Ectodermal cell (in vitro differentiated cells): ENCODE data around the gene CEP72.

ENCODE experiments used
- H3K27ac ChIP-seq: 2 replicates; pipeline ENCODE4 v1.7.0; 2013; ENCODE audit warnings: mild to moderate bottlenecking, low read depth, low read length; ENCODE audit not compliant: insufficient read depth, poor library complexity, severe bottlenecking
- H3K27me3 ChIP-seq: 2 replicates; pipeline ENCODE4 v1.7.0; 2013; ENCODE audit warnings: mild to moderate bottlenecking, low read length; ENCODE audit not compliant: insufficient read depth, control insufficient read depth, poor library complexity, severe bottlenecking
- H3K36me3 ChIP-seq: one replicate; pipeline ENCODE4 v1.7.0; 2013; ENCODE audit warnings: low read length; ENCODE audit not compliant: control insufficient read depth, insufficient read depth
- H3K4me1 ChIP-seq: one replicate; pipeline ENCODE4 v1.7.0; 2013; ENCODE audit warnings: low read length; ENCODE audit not compliant: control insufficient read depth, insufficient read depth
- H3K4me3 ChIP-seq: 2 replicates; pipeline ENCODE4 v1.7.0; 2013; ENCODE audit warnings: low read depth, low read length, control low read depth; ENCODE audit not compliant: insufficient read depth
- H3K9me3 ChIP-seq: 2 replicates; pipeline ENCODE4 v1.7.0; 2013; ENCODE audit warnings: mild to moderate bottlenecking, low read length, moderate library complexity; ENCODE audit not compliant: control insufficient read depth
- WGBS, 2 experiments: methylation state at CpG; one replicate each; pipeline ENCODE4 v1.1.7; 2013; ENCODE audit warnings: missing lambda C conversion rate in 2 of 2; 5-methylcytosine and 5-hydroxymethylcytosine counted together

CEP72 gene

DNA sequence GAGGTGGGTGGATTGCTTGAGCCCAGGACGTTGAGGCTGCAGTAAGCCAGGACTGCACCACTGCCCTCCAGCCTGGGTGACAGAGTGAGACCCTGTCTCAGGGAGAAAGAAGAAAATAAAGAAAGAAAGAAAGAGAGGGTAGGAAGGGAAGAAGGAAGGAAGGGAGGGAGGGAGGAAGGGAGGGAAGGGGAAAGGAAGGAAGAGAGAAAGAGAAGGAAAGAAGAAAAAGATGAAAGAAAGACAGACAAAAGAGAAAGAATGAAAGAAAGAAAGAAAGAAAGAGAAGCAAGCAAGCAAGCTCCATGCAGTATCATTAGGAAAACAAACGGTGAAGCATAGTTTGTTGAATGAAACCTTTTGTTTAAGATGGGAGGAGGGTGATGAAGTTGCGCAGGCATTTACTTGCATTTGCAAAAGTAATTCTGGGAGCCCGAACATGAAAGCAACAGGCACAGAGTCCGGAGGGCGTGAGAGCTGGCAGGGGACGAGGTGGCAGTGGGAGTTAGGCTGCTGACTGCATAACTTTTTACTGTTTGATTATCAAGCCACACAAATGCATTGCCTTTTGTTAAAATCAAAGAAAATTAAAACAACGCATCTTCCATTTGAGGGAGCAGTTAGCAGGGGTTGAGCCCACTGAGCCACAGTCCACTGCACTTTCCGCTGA, 26.0 kb upstream of the CEP72 start:
- H3K4me3 ChIP-seq, result no peak overlapping the region
- WGBS, 2 experiments, result 54 to 57% methylated on average over 9 of the region's 9 CpGs
- no peaks in the 10 kb centered on the region for H3K9me3 ChIP-seq
- no peaks in the 10 kb centered on the region for H3K27me3 ChIP-seq
- H3K36me3 ChIP-seq, result no peaks in the 10 kb centered on the region
- no peaks in the 10 kb centered on the region for H3K4me1 ChIP-seq
- H3K27ac ChIP-seq, result no peak overlapping the region

DNA sequence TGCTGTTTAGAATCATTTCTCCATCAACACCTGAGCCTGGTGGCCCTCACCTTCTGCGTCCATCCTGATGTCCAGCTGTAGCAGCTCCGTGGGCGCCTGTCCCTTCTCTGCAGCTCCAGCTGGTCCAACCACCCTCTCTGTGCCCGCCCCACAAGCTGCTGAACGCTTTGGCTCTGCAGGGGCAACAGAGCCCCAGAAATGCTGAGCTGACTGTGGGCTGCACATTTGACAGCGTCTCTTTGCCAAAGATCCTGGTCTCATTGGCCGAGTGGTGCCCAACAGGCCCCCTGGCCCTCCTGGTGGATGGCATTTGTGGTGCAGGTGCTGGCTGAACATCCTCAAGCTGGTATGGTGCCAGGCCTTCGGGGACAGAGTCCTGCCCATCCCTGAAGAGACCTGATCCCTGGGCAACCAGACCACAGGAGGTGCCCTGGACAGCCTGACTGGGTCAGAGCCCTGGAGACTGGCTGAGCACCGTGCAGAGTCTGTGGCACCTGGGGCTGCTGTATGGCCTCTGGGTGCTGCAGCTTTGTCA, 25.3 kb upstream of the CEP72 start:
- no peaks in the 10 kb centered on the region for H3K27me3 ChIP-seq
- H3K27ac ChIP-seq, result no peak overlapping the region
- no peaks in the 10 kb centered on the region for H3K4me1 ChIP-seq
- no peak overlapping the region for H3K4me3 ChIP-seq
- no peaks in the 10 kb centered on the region for H3K36me3 ChIP-seq
- H3K9me3 ChIP-seq, result no peaks in the 10 kb centered on the region
- WGBS, 2 experiments, result 87% methylated on average over 9 of the region's 9 CpGs

GRCh38 chr5:587403-587802, 24.7 kb upstream of the CEP72 start:
- no peak overlapping the region for H3K4me3 ChIP-seq
- H3K9me3 ChIP-seq, result no peaks in the 10 kb centered on the region
- no peaks in the 10 kb centered on the region for H3K36me3 ChIP-seq
- 89 to 96% methylated on average over 6 of the region's 6 CpGs for WGBS, 2 experiments
- H3K27ac ChIP-seq, result no peak overlapping the region
- no peaks in the 10 kb centered on the region for H3K27me3 ChIP-seq
- no peaks in the 10 kb centered on the region for H3K4me1 ChIP-seq

- Histone ChIP-seq H3K36me3 (no peaks in the 10 kb centered on the region), H3K4me3 (no peak overlapping the region), H3K9me3 (no peaks in the 10 kb centered on the region), H3K27ac (no peak overlapping the region), H3K4me1 (no peaks in the 10 kb centered on the region), H3K27me3 (no peaks in the 10 kb centered on the region)
- WGBS, 2 experiments, result 84 to 86% methylated on average over 11 of the region's 11 CpGs
Measured at GRCh38 chr5:588406-588995, 23.6 kb upstream of the CEP72 start.

DNA sequence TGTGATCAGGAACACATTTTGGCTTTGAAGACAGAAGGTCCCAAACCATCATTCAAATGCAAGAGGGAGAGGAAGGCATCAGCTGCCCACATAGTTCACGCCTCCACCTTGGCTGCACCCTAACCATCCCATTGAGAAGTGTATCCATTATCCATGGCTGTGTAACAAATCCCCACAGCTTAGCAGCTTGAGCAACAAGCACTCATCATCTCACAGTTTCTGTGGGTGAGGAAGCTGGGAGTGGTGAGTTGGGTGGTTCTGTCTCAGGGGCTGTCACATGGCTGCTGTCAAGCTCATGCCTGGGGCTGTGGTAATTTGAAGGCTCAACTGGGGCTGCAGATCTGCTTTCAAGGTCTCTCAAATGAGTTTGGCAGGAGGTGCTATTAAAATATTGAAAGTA, 23.0 kb upstream of the CEP72 start:
- Histone ChIP-seq H3K27ac (no peak overlapping the region), H3K36me3 (no peaks in the 10 kb centered on the region), H3K27me3 (no peaks in the 10 kb centered on the region), H3K9me3 (no peaks in the 10 kb centered on the region), H3K4me3 (no peak overlapping the region), H3K4me1 (no peaks in the 10 kb centered on the region)
- WGBS, 2 experiments, result 70 to 100% methylated on average over 1 of the region's 1 CpG

- Histone ChIP-seq H3K4me3 (no peak overlapping the region), H3K27me3 (no peaks in the 10 kb centered on the region), H3K9me3 (no peaks in the 10 kb centered on the region), H3K4me1 (no peaks in the 10 kb centered on the region), H3K36me3 (no peaks in the 10 kb centered on the region), H3K27ac (no peak overlapping the region)
- 89 to 90% methylated on average over 1 of the region's 1 CpG for WGBS, 2 experiments
Measured at GRCh38 chr5:589588-589987, 22.6 kb upstream of the CEP72 start.

GRCh38 chr5:590346-590745, 21.8 kb upstream of the CEP72 start:
- no peaks in the 10 kb centered on the region for H3K9me3 ChIP-seq
- peaks cover 3% of the 10 kb centered on the region for H3K27me3 ChIP-seq
- no peak overlapping the region for H3K27ac ChIP-seq

GRCh38 chr5:591746-592145, 20.4 kb upstream of the CEP72 start:
- Histone ChIP-seq H3K9me3 (no peaks in the 10 kb centered on the region), H3K4me1 (no peaks in the 10 kb centered on the region), H3K4me3 (no peak overlapping the region), H3K27ac (no peak overlapping the region), H3K27me3 (peaks cover 10% of the 10 kb centered on the region), H3K36me3 (no peaks in the 10 kb centered on the region)
- WGBS, 2 experiments, result 92 to 93% methylated on average over 5 of the region's 5 CpGs

More at GRCh38 chr5:590346-590745, 21.8 kb upstream of the CEP72 start:
- H3K4me3 ChIP-seq, result no peak overlapping the region
- H3K36me3 ChIP-seq, result no peaks in the 10 kb centered on the region
- no peaks in the 10 kb centered on the region for H3K4me1 ChIP-seq

GRCh38 chr5:592158-592557, 20.0 kb upstream of the CEP72 start:
- 84 to 88% methylated on average over 5 of the region's 5 CpGs for WGBS, 2 experiments
- Histone ChIP-seq H3K4me3 (no peak overlapping the region), H3K4me1 (no peaks in the 10 kb centered on the region), H3K9me3 (no peaks in the 10 kb centered on the region), H3K36me3 (no peaks in the 10 kb centered on the region), H3K27ac (no peak overlapping the region), H3K27me3 (peaks cover 14% of the 10 kb centered on the region)

GRCh38 chr5:593511-593910, 18.6 kb upstream of the CEP72 start:
- H3K27ac ChIP-seq, result no peak overlapping the region
- peaks cover 27% of the 10 kb centered on the region for H3K27me3 ChIP-seq
- H3K9me3 ChIP-seq, result no peaks in the 10 kb centered on the region
- no peaks in the 10 kb centered on the region for H3K4me1 ChIP-seq
- WGBS, 2 experiments, result 92% methylated on average over 8 of the region's 8 CpGs
- no peak overlapping the region for H3K4me3 ChIP-seq
- no peaks in the 10 kb centered on the region for H3K36me3 ChIP-seq
